GM23338 (cell line): ENCODE results near the gene PRDM11.

Source experiments
- CREB1 ChIP-seq: fragments of 250-450 bp; sonication (Bioruptor Pico); IDR thresholded peaks from 2 replicates; pipeline ENCODE4 v1.5.0; 2020; ENCODE audit warnings: low read depth, mild to moderate bottlenecking, moderate library complexity
- EZH2 ChIP-seq: fragments of 200-600 bp; sonication (generic); IDR thresholded peaks from one replicate; pipeline ENCODE4 v1.8.0; 2017; ENCODE audit warnings: antibody characterized with exemption, mild to moderate bottlenecking, low read depth; ENCODE audit not compliant: unreplicated experiment
- EZH2phosphoT487 ChIP-seq: fragments of 200-600 bp; sonication (generic); IDR thresholded peaks from one replicate; pipeline ENCODE4 v1.8.1; 2018; ENCODE audit warnings: antibody characterized with exemption; ENCODE audit not compliant: unreplicated experiment
- POLR2AphosphoS5 ChIP-seq: IDR thresholded peaks from 2 replicates; pipeline ENCODE4 v1.6.1; 2016; ENCODE audit warnings: antibody characterized with exemption, low read depth
- REST ChIP-seq: IDR thresholded peaks from one replicate; pipeline ENCODE4 v1.6.1; 2018; ENCODE audit warnings: antibody characterized with exemption; ENCODE audit not compliant: unreplicated experiment
- TF ChIP-seq, protein P1 (sequence below), 2 experiments: fragments of 200-600 bp in 1 of 2; sonication (generic) in 1 of 2; conservative IDR thresholded peaks; 2 replicates each; pipeline versions ENCODE4 v1.5.1 to v1.6.1; 2016 to 2017; ENCODE audit warnings: antibody characterized with exemption in 2 of 2, low read depth in 2 of 2, mild to moderate bottlenecking in 2 of 2, moderate library complexity in 1 of 2

DNA sequence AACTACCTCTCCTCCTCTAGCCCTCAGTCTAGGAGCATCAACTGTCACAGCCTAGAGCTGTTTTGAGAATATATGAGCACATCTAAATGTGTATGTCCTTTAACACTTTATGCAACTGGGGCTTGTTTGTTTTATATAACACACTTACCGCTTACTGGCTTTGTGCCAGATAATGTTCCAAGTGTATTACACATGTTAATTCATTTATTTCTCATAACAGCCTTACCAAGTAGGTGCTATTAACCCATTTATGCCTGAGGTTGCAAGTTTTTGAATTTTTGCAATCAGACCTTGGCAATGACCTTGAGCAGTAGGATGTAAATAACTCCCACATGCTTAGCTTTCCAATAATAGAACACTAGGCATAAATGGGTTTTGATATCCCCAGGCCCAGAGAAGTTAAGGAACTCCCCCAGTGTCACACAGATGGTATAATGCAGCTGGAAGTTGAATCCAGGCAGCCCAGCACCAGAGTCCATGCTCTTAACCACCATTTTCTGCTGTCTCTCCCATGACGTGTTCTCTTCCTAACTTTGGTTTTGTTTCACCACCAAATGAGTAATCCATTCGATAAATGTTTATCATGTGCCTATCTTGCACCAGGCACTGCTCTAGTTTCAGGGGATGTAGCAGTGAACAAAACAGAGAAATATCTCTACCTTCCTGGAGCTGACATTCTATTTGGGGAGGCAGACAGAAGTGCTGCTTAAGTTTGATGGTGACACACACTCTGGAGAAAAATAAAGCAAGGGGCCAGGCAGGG, 23.1 kb downstream of the PRDM11 start:
- TF ChIP-seq, protein P1, sequence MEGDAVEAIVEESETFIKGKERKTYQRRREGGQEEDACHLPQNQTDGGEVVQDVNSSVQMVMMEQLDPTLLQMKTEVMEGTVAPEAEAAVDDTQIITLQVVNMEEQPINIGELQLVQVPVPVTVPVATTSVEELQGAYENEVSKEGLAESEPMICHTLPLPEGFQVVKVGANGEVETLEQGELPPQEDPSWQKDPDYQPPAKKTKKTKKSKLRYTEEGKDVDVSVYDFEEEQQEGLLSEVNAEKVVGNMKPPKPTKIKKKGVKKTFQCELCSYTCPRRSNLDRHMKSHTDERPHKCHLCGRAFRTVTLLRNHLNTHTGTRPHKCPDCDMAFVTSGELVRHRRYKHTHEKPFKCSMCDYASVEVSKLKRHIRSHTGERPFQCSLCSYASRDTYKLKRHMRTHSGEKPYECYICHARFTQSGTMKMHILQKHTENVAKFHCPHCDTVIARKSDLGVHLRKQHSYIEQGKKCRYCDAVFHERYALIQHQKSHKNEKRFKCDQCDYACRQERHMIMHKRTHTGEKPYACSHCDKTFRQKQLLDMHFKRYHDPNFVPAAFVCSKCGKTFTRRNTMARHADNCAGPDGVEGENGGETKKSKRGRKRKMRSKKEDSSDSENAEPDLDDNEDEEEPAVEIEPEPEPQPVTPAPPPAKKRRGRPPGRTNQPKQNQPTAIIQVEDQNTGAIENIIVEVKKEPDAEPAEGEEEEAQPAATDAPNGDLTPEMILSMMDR (conservative IDR thresholded peaks at IDR 0.05; ENCODE audit: low read depth in 2 of 2) = no peak
- no peak for TF ChIP-seq REST
- TF ChIP-seq EZH2phosphoT487 = no peak
- no peak for TF ChIP-seq POLR2AphosphoS5
- no peak for TF ChIP-seq EZH2
- TF ChIP-seq CREB1 (CRISPR knock-in tag) = no peak
